HEK293 (cell line): Measurements from ENCODE around the gene ADPRH.

Source experiments
- CTCF ChIA-PET: fragments of 350-600 bp; formaldehyde crosslinking; extraction: SDS; loops from one replicate; lab custom pipeline; 2021; ENCODE audit warnings: antibody characterized with exemption; lab: Yijun Ruan, JAX
- POLR2A ChIA-PET: fragments of 300-600 bp; formaldehyde crosslinking; extraction: SDS; loops from one replicate; lab custom pipeline; 2020; ENCODE audit warnings: antibody characterized with exemption, inconsistent platforms; lab: Yijun Ruan, JAX
- H3K27ac ChIP-seq: fragments of 200-500 bp; sonication (Bioruptor generic); 2 replicates; pipeline ENCODE4 v1.5.1; 2014; ENCODE audit warnings: low read depth, low read length, control low read depth, inconsistent platforms; ENCODE audit errors: extremely low read depth
- H3K36me3 ChIP-seq, 2 experiments: fragments of 200-500 bp in 1 of 2; sonication (Bioruptor generic) in 1 of 2; 1 replicate in 1 of 2; 2 replicates in 1 of 2; pipeline ENCODE4 v1.5.1; 2014 to 2017; ENCODE audit warnings: inconsistent platforms in 2 of 2, low read length in 2 of 2; ENCODE audit not compliant: control insufficient read depth in 2 of 2, insufficient read depth in 1 of 2
- H3K4me1 ChIP-seq: fragments of 200-500 bp; sonication (Bioruptor generic); 2 replicates; pipeline ENCODE4 v1.5.1; 2014; ENCODE audit warnings: mild to moderate bottlenecking, low read length, inconsistent platforms; ENCODE audit not compliant: control insufficient read depth, insufficient read depth
- H3K4me3 ChIP-seq: 2 replicates; pipeline ENCODE4 v1.5.1; 2011; ENCODE audit warnings: low read depth, mild to moderate bottlenecking, control low read depth, low read length, moderate library complexity
- H3K9me3 ChIP-seq: fragments of 200-500 bp; sonication (Bioruptor generic); 2 replicates; pipeline ENCODE4 v1.5.1; 2014; ENCODE audit warnings: low read depth, low read length, inconsistent platforms; ENCODE audit not compliant: control insufficient read depth, insufficient read depth
- BCL11A ChIP-seq: fragments of 450-650 bp; formaldehyde crosslinking; IDR thresholded peaks from 2 replicates; pipeline ENCODE4 v1.5.1; 2016; ENCODE audit warnings: low read depth, missing biosample characterization, missing genetic modification characterization
- BCL6B ChIP-seq: fragments of 450-650 bp; formaldehyde crosslinking; IDR thresholded peaks from 2 replicates; pipeline ENCODE4 v1.5.1; 2017; ENCODE audit warnings: missing biosample characterization, missing genetic modification characterization
- KLF16 ChIP-seq: fragments of 450-650 bp; formaldehyde crosslinking; IDR thresholded peaks from 2 replicates; pipeline ENCODE4 v1.5.1; 2017; ENCODE audit warnings: missing biosample characterization, missing genetic modification characterization
- KLF17 ChIP-seq: fragments of 450-650 bp; formaldehyde crosslinking; IDR thresholded peaks from 2 replicates; pipeline ENCODE4 v1.5.1; 2016; ENCODE audit warnings: missing biosample characterization, missing genetic modification characterization
- SP3 ChIP-seq: fragments of 450-650 bp; formaldehyde crosslinking; IDR thresholded peaks from 2 replicates; pipeline ENCODE4 v1.5.1; 2016; ENCODE audit warnings: missing biosample characterization, missing genetic modification characterization
- TSHZ1 ChIP-seq: fragments of 450-650 bp; formaldehyde crosslinking; IDR thresholded peaks from 2 replicates; pipeline ENCODE4 v1.5.1; 2016; ENCODE audit warnings: missing biosample characterization, missing genetic modification characterization, borderline replicate concordance
- ZBTB44 ChIP-seq: fragments of 450-650 bp; IDR thresholded peaks from 2 replicates; pipeline ENCODE4 v1.5.1; 2018; ENCODE audit warnings: missing biosample characterization, mild to moderate bottlenecking, missing genetic modification characterization
- ZFP69B ChIP-seq: fragments of 450-650 bp; formaldehyde crosslinking; IDR thresholded peaks from 2 replicates; pipeline ENCODE4 v1.5.1; 2016; ENCODE audit warnings: missing biosample characterization, missing genetic modification characterization
- ZNF169 ChIP-seq: fragments of 450-650 bp; formaldehyde crosslinking; IDR thresholded peaks from 2 replicates; pipeline ENCODE4 v1.5.1; 2016; ENCODE audit warnings: missing biosample characterization, missing genetic modification characterization
- ZNF214 ChIP-seq: fragments of 450-650 bp; formaldehyde crosslinking; IDR thresholded peaks from 2 replicates; pipeline ENCODE4 v1.5.1; 2017; ENCODE audit warnings: missing biosample characterization, mild to moderate bottlenecking, missing genetic modification characterization, borderline replicate concordance
- ZNF223 ChIP-seq: fragments of 450-650 bp; formaldehyde crosslinking; IDR thresholded peaks from 2 replicates; pipeline ENCODE4 v1.5.1; 2016; ENCODE audit warnings: missing biosample characterization, missing genetic modification characterization
- ZNF24 ChIP-seq: fragments of 450-650 bp; formaldehyde crosslinking; IDR thresholded peaks from 2 replicates; pipeline ENCODE4 v1.5.1; 2016; ENCODE audit warnings: missing biosample characterization, missing genetic modification characterization
- ZNF274 ChIP-seq, 2 experiments: fragments of 200-500 bp in 1 of 2; fragments of 450-650 bp in 1 of 2; sonication (Bioruptor generic) in 1 of 2; formaldehyde crosslinking in 1 of 2; IDR thresholded peaks; 2 replicates each; pipeline versions ENCODE4 v1.5.1 to v1.6.1; 2014 to 2016; ENCODE audit warnings: borderline replicate concordance in 1 of 2, inconsistent platforms in 1 of 2, low read length in 1 of 2, missing biosample characterization in 1 of 2, missing genetic modification characterization in 1 of 2
- ZNF292 ChIP-seq: fragments of 450-650 bp; formaldehyde crosslinking; IDR thresholded peaks from 2 replicates; pipeline ENCODE4 v1.5.1; 2016; ENCODE audit warnings: low read depth, missing biosample characterization, missing genetic modification characterization, borderline replicate concordance
- ZNF416 ChIP-seq: fragments of 450-650 bp; formaldehyde crosslinking; IDR thresholded peaks from 2 replicates; pipeline ENCODE4 v1.5.1; 2016; ENCODE audit warnings: missing biosample characterization, missing genetic modification characterization
- ZNF561 ChIP-seq: fragments of 450-650 bp; IDR thresholded peaks from 2 replicates; pipeline ENCODE4 v1.5.1; 2018; ENCODE audit warnings: missing biosample characterization, missing genetic modification characterization, borderline replicate concordance
- ZNF624 ChIP-seq: fragments of 450-650 bp; formaldehyde crosslinking; IDR thresholded peaks from 2 replicates; pipeline ENCODE4 v1.5.1; 2017; ENCODE audit warnings: missing biosample characterization, missing genetic modification characterization
- ZNF664 ChIP-seq: fragments of 450-650 bp; formaldehyde crosslinking; IDR thresholded peaks from 2 replicates; pipeline ENCODE4 v1.5.1; 2016; ENCODE audit warnings: missing biosample characterization, missing genetic modification characterization
- ZNF707 ChIP-seq: fragments of 450-650 bp; formaldehyde crosslinking; IDR thresholded peaks from 2 replicates; pipeline ENCODE4 v1.5.1; 2016; ENCODE audit warnings: missing biosample characterization, missing genetic modification characterization
- ZNF747 ChIP-seq: fragments of 450-650 bp; formaldehyde crosslinking; IDR thresholded peaks from 2 replicates; pipeline ENCODE4 v1.5.1; 2016; ENCODE audit warnings: missing biosample characterization, missing genetic modification characterization
- ZNF776 ChIP-seq: fragments of 450-650 bp; formaldehyde crosslinking; IDR thresholded peaks from 2 replicates; pipeline ENCODE4 v1.5.0; 2017; ENCODE audit warnings: missing biosample characterization, missing genetic modification characterization, borderline replicate concordance
- ZNF792 ChIP-seq: fragments of 450-650 bp; formaldehyde crosslinking; IDR thresholded peaks from 2 replicates; pipeline ENCODE4 v1.5.1; 2016; ENCODE audit warnings: missing biosample characterization, missing genetic modification characterization

The ADPRH gene

GRCh38 chr3:119619094-119619493 is 39.8 kb downstream of the ADPRH start:
- Histone ChIP-seq H3K4me1 (no peaks in the 10 kb centered on the region), H3K36me3 (no peaks in the 10 kb centered on the region), H3K27ac (no peak overlapping the region), H3K9me3 (no peaks in the 10 kb centered on the region), H3K4me3 (no peak overlapping the region)
- CTCF ChIA-PET = no interaction called here
- POLR2A ChIA-PET = no interaction called here
- TF ChIP-seq ZNF416 (tag by site-specific recombination) (no peak), ZNF561 (tag by site-specific recombination) (no peak)

GRCh38 chr3:119620899-119621298 is 41.6 kb downstream of the ADPRH start:
- CTCF ChIA-PET = interaction anchor here (0.6 kb wide), 1 partner anchor 14 kb away, joined by 3 read pairs; no protein-coding TSS in a partner anchor

GRCh38 chr3:119624002-119624720 is 44.9 kb downstream of the ADPRH start:
- POLR2A ChIA-PET = no interaction called here
- Histone ChIP-seq H3K27ac (no peak overlapping the region), H3K36me3 (no peaks in the 10 kb centered on the region), H3K4me3 (no peak overlapping the region), H3K4me1 (no peaks in the 10 kb centered on the region), H3K9me3 (no peaks in the 10 kb centered on the region)
- CTCF ChIA-PET = no interaction called here
- TF ChIP-seq ZBTB44 = no peak
- no peak for TF ChIP-seq ZNF776 (tag by site-specific recombination)
- TF ChIP-seq ZNF792 (tag by site-specific recombination) = no peak
- TF ChIP-seq SP3 = no peak
- TF ChIP-seq ZFP69B (tag by site-specific recombination) = no peak
- no peak for TF ChIP-seq ZNF292 (tag by site-specific recombination)
- TF ChIP-seq TSHZ1 (tag by site-specific recombination) = no peak
- no peak for TF ChIP-seq ZNF707 (tag by site-specific recombination)
- no peak for TF ChIP-seq ZNF664 (tag by site-specific recombination)

More at GRCh38 chr3:119620899-119621298, 41.6 kb downstream of the ADPRH start:
- POLR2A ChIA-PET = no interaction called here
- H3K4me1 ChIP-seq = no peaks in the 10 kb centered on the region
- no peaks in the 10 kb centered on the region for H3K36me3 ChIP-seq
- H3K27ac ChIP-seq = no peak overlapping the region
- H3K9me3 ChIP-seq = no peaks in the 10 kb centered on the region
- no peak overlapping the region for H3K4me3 ChIP-seq
- no peak for TF ChIP-seq KLF17 (tag by site-specific recombination)
- TF ChIP-seq BCL6B (tag by site-specific recombination) = no peak
- no peak for TF ChIP-seq ZNF561 (tag by site-specific recombination)
- TF ChIP-seq ZNF624 (tag by site-specific recombination) = no peak
- TF ChIP-seq ZNF747 (tag by site-specific recombination) = no peak
- no peak for TF ChIP-seq ZNF223 (tag by site-specific recombination)
- TF ChIP-seq ZNF274 (IDR thresholded peaks at IDR 0.05; ENCODE audit: low read length) = no peak
- TF ChIP-seq ZNF274 (tag by site-specific recombination; IDR thresholded peaks at IDR 0.05; ENCODE audit: borderline replicate concordance) = no peak
- TF ChIP-seq BCL11A (tag by site-specific recombination) = no peak
- TF ChIP-seq ZNF169 (tag by site-specific recombination) = no peak
- TF ChIP-seq KLF16 (tag by site-specific recombination) = no peak
- no peak for TF ChIP-seq ZNF214
- TF ChIP-seq ZNF24 = no peak
